Stomach smooth muscle (tissue), 2 donors: ENCODE measurements around the gene MAP3K5.

Source experiments
- H3K27ac ChIP-seq: one replicate; pipeline ENCODE4 v1.7.0; 2013; ENCODE audit warnings: mild to moderate bottlenecking, low read length, inconsistent platforms
- H3K27me3 ChIP-seq, 2 donors: one replicate each; pipeline ENCODE4 v1.7.0; 2013; ENCODE audit warnings: low read length in 2 of 2; ENCODE audit not compliant: insufficient read depth in 2 of 2, control insufficient read depth in 1 of 2
- H3K36me3 ChIP-seq, 2 donors: one replicate each; pipeline ENCODE4 v1.7.0; 2013; ENCODE audit warnings: low read length in 2 of 2; ENCODE audit not compliant: control insufficient read depth in 2 of 2, insufficient read depth in 2 of 2
- H3K4me1 ChIP-seq: one replicate; pipeline ENCODE4 v1.7.0; 2013; ENCODE audit warnings: low read length; ENCODE audit not compliant: control insufficient read depth, insufficient read depth
- H3K4me3 ChIP-seq, 2 donors: one replicate each; pipeline ENCODE4 v1.7.0; 2013; ENCODE audit warnings: low read length in 2 of 2
- H3K9ac ChIP-seq, 2 donors: one replicate each; pipeline ENCODE4 v1.7.0; 2013; ENCODE audit warnings: low read length in 2 of 2, mild to moderate bottlenecking in 1 of 2
- H3K9me3 ChIP-seq, 2 donors: one replicate each; pipeline ENCODE4 v1.7.0; 2013; ENCODE audit warnings: low read length in 2 of 2; ENCODE audit not compliant: control insufficient read depth in 2 of 2
- donor health status: healthy.
- donor health status: Pancreatic carcinoma.

Gene MAP3K5

GRCh38 chr6:136614994-136615393 is 177.3 kb downstream of the MAP3K5 start:
- no peaks in the 10 kb centered on the region for H3K4me1 ChIP-seq
- no peaks in the 10 kb centered on the region for H3K9me3 ChIP-seq
- H3K27me3 ChIP-seq = no peaks in the 10 kb centered on the region
- no peaks in the 10 kb centered on the region for H3K36me3 ChIP-seq
- no peak overlapping the region for H3K9ac ChIP-seq
- H3K4me3 ChIP-seq = no peak overlapping the region
- H3K27ac ChIP-seq = no peak overlapping the region

DNA sequence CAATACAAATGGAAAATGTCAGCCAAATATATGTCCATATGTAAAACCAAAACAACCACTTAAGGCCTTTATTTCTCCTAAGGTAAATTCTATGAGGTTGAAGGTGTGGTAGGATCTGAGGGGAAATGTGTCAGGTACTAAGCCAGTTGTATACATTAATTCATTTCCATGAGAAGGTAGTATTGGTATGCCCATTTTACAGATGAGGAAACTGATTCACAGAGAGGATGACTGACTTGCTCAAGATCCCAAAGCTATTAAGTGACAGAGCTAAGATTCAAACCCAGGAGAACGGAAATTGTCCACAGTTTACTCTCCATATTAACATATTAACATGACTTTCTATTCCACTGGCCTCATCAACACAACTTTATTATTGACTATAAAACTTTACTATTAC is 177.9 kb downstream of the MAP3K5 start:
- Histone ChIP-seq H3K4me3 (no peak overlapping the region), H3K4me1 (no peaks in the 10 kb centered on the region), H3K36me3 (no peaks in the 10 kb centered on the region), H3K27me3 (no peaks in the 10 kb centered on the region), H3K9ac (no peak overlapping the region), H3K27ac (no peak overlapping the region), H3K9me3 (no peaks in the 10 kb centered on the region)

GRCh38 chr6:136613477-136613876 is 178.8 kb downstream of the MAP3K5 start:
- Histone ChIP-seq H3K9ac (no peak overlapping the region), H3K27ac (no peak overlapping the region), H3K4me3 (no peak overlapping the region), H3K27me3 (no peaks in the 10 kb centered on the region), H3K4me1 (no peaks in the 10 kb centered on the region), H3K9me3 (no peaks in the 10 kb centered on the region), H3K36me3 (no peaks in the 10 kb centered on the region)

- H3K9ac ChIP-seq = no peak overlapping the region
- no peaks in the 10 kb centered on the region for H3K36me3 ChIP-seq
- no peaks in the 10 kb centered on the region for H3K9me3 ChIP-seq
- H3K4me3 ChIP-seq = no peak overlapping the region
- no peak overlapping the region for H3K27ac ChIP-seq
- no peaks in the 10 kb centered on the region for H3K4me1 ChIP-seq
- no peaks in the 10 kb centered on the region for H3K27me3 ChIP-seq
Observed at GRCh38 chr6:136612666-136613389, 179.4 kb downstream of the MAP3K5 start.

- Histone ChIP-seq H3K27ac (no peak overlapping the region), H3K27me3 (no peaks in the 10 kb centered on the region)
Observed at GRCh38 chr6:136611746-136612145, 180.5 kb downstream of the MAP3K5 start.

GRCh38 chr6:136611133-136611532 is 181.1 kb downstream of the MAP3K5 start:
- no peaks in the 10 kb centered on the region for H3K4me1 ChIP-seq
- no peaks in the 10 kb centered on the region for H3K36me3 ChIP-seq
- H3K27ac ChIP-seq = no peak overlapping the region
- H3K9ac ChIP-seq = no peak overlapping the region
- no peak overlapping the region for H3K4me3 ChIP-seq
- no peaks in the 10 kb centered on the region for H3K27me3 ChIP-seq
- no peaks in the 10 kb centered on the region for H3K9me3 ChIP-seq

More at GRCh38 chr6:136611746-136612145, 180.5 kb downstream of the MAP3K5 start:
- Histone ChIP-seq H3K36me3 (no peaks in the 10 kb centered on the region), H3K9ac (no peak overlapping the region), H3K4me1 (no peaks in the 10 kb centered on the region), H3K9me3 (no peaks in the 10 kb centered on the region), H3K4me3 (no peak overlapping the region)

DNA sequence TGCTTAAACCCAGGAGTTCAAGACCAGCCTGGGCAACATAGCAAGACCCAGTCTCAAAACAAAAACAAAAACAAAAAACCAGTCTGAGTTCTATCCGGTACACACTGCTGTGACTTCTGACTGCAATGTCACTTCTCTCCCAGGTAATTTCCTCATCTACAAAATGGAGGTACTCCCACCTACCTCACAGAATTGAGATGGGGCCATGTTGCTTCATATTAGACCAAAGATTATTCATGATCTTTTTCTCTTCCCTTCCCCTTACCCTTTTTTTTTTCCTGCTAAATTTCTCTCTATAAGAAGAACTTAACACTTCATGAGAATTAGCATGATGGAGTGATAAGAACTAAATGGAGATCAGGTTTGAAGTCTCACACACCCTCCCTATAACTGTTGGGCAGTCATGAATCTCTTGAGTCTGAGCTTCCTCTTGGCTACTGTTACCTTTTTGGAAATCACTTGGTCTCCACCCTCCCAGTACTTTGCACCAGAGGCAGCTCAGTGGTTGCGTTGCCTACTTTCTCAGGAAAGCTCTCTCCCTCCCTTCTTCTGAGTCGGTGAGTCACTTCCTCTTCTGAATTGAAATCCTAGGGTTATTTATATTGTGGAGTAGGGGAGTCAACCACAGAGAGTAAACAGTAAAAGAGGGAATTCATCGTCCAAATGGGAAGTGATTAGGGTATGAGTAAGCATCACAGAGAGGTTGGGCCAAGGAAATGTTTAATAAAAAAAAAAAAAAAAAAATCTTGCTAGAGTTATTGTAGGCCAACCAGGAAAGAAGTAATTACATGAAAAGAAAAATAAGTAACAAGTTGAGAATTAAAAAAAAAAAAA is 182.2 kb downstream of the MAP3K5 start:
- no peak overlapping the region for H3K4me3 ChIP-seq
- H3K27ac ChIP-seq = no peak overlapping the region
- H3K9ac ChIP-seq = no peak overlapping the region
- no peaks in the 10 kb centered on the region for H3K4me1 ChIP-seq
- no peaks in the 10 kb centered on the region for H3K27me3 ChIP-seq
- no peaks in the 10 kb centered on the region for H3K9me3 ChIP-seq
- no peaks in the 10 kb centered on the region for H3K36me3 ChIP-seq

GRCh38 chr6:136608991-136609390 is 183.3 kb downstream of the MAP3K5 start:
- Histone ChIP-seq H3K27me3 (no peaks in the 10 kb centered on the region), H3K9ac (no peak overlapping the region), H3K4me1 (no peaks in the 10 kb centered on the region), H3K4me3 (no peak overlapping the region), H3K36me3 (peaks cover 0 to 3% of the 10 kb centered on the region in 2 donors), H3K27ac (no peak overlapping the region), H3K9me3 (no peaks in the 10 kb centered on the region)

DNA sequence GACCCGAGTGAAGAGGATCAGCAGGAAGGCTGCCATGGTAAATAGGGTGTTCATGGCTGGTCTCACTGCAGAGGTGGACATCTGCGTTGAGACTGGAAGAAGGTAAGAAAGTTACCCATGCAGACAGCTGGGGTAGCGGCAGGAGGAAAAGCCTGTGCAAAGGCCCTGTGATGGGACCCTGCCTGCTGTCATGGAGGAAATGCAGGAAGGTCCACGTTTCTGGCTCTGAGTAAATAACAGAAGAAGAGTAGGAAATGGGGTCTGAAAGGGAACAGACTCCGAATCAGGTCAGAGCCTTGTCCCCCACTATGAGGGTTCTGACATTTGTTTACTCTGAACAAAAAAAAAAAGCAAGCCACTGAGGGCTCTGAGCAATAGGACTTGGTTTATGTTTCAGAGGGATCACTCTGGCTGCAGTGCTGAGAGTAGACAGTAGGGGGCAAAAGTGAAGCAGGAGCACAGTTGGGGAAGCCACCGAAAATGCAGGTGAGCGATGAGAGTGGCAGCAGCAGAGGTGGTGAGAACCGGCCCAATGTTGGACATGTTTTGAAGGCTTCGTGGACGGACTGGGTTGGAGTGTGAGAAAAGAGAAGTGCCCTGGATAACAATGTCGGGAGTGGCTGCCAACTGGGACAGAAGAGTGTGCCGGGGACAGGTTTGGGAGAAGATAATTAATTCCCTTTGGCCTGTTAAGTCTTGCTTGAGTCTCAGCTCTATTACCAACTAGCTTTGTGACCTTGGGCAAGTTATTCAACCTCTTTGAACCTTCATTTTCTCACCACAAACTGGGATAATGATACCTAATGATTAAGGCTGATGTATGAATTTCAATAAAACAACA is 184.1 kb downstream of the MAP3K5 start:
- Histone ChIP-seq H3K9ac (no peak overlapping the region), H3K36me3 (peaks cover 0 to 3% of the 10 kb centered on the region in 2 donors), H3K4me1 (no peaks in the 10 kb centered on the region), H3K9me3 (no peaks in the 10 kb centered on the region), H3K27me3 (no peaks in the 10 kb centered on the region), H3K4me3 (no peak overlapping the region), H3K27ac (no peak overlapping the region)

DNA sequence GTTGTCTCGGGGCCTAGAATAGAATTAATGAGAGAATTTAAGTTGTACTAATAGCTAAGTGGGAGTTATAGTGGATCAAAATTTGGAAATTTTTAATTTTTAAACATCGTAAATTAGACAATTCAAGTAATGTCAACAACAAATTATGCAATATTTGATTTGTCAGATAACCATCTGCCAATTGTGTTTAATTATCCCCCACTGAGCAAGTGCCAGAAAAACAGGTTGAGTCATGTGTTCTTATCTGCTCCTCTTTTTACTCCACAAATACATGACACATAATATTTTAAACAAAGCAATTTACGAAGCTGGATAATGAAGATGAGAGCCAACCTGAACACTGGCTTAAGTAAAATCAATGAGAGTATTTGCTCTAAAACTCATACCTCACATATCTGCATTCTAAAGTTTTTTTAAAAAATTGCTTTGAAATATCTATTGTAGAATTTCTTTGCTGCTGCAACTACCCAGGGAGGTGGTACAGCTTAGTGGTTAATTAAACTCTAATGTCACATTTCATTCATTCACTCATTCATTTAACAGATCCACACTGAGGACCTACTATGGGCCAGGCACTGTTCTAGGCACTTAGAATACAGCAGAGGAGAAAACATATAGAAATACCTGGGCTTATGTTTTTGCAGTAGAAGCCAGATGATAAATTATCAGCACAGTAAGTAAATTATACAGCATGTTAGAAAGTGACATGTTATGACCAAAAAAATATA is 184.9 kb downstream of the MAP3K5 start:
- no peaks in the 10 kb centered on the region for H3K9me3 ChIP-seq
- no peaks in the 10 kb centered on the region for H3K27me3 ChIP-seq
- no peak overlapping the region for H3K27ac ChIP-seq
- peaks cover 0 to 3% of the 10 kb centered on the region in 2 donors for H3K36me3 ChIP-seq
- H3K4me3 ChIP-seq = no peak overlapping the region
- H3K4me1 ChIP-seq = no peaks in the 10 kb centered on the region
- H3K9ac ChIP-seq = no peak overlapping the region
